HG03103 (cell line): ENCODE measurements around the gene YPEL4.

Experiments used
- ATAC-seq: cut with Tn5 transposase; IDR thresholded peaks from one replicate; pipeline ENCODE4 v1.9.1; 2021; ENCODE audit warnings: low read depth; ENCODE audit not compliant: unreplicated experiment

Gene YPEL4

GRCh38 chr11:57651408-57651807, 1.7 kb upstream of the YPEL4 start:
- no peak for ATAC-seq

- ATAC-seq = no peak
Observed at GRCh38 chr11:57650739-57651090, 1.0 kb upstream of the YPEL4 start.

GRCh38 chr11:57648801-57649735, 644 bp downstream of the YPEL4 start:
- ATAC-seq = no peak

- ATAC-seq = no peak
Observed at GRCh38 chr11:57647960-57648800, 1.5 kb downstream of the YPEL4 start.

GRCh38 chr11:57647372-57647771, 2.3 kb downstream of the YPEL4 start:
- no peak for ATAC-seq

- no peak for ATAC-seq
Observed at GRCh38 chr11:57646799-57647303, 2.9 kb downstream of the YPEL4 start.

- ATAC-seq = no peak
Observed at GRCh38 chr11:57646194-57646798, 3.4 kb downstream of the YPEL4 start.

GRCh38 chr11:57645689-57646085, 4.0 kb downstream of the YPEL4 start:
- ATAC-seq = no peak

GRCh38 chr11:57644748-57645688, 4.7 kb downstream of the YPEL4 start:
- ATAC-seq = peak; percentile 57

GRCh38 chr11:57643802-57644201, 5.9 kb downstream of the YPEL4 start:
- no peak for ATAC-seq

GRCh38 chr11:57641011-57641807, 8.5 kb downstream of the YPEL4 start:
- no peak for ATAC-seq

GRCh38 chr11:57640068-57640800, 9.5 kb downstream of the YPEL4 start:
- ATAC-seq = no peak

GRCh38 chr11:57639321-57640067, 10.2 kb downstream of the YPEL4 start:
- ATAC-seq = no peak

- no peak for ATAC-seq
Observed at GRCh38 chr11:57638811-57639320, 10.8 kb downstream of the YPEL4 start.

- no peak for ATAC-seq
Observed at GRCh38 chr11:57638005-57638781, 11.5 kb downstream of the YPEL4 start.

- no peak for ATAC-seq
Observed at GRCh38 chr11:57637626-57638004, 12.1 kb downstream of the YPEL4 start.

- ATAC-seq = no peak
Observed at GRCh38 chr11:57635246-57635645, 14.5 kb downstream of the YPEL4 start.
